ENCODE data around the gene FCHO2. TPM values are rescaled to one million over a fixed set of nuclear protein-coding genes. Genes with fewer than 3 reads are reported as not detected.

The FCHO2 gene
- total and polyA plus RNA-seq, 2 donors (not counting 3 experiments of a cell fraction or from before 2014, with no cell fraction given) = 12.0 to 25.2 TPM

DNA sequence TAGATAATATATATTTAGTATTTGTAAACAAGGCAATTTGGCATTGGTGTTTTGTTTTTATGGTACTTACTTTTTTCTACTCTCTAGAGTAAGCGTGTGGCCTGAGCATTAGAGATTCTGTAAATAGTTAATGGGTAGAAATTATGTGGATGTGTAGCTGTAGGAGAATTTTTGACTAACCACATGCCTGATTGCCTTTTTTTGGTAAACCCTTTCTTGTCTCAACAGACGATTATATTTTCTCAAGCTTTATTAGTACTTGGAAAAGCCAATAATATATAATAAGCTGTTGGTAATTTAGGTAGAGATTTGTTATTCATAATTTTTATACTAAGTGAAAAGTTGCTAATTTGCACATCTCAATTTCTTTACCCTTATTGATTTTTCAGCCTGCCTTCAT is 76.8 kb downstream of the FCHO2 start:
- intact Hi-C loops (cut with micrococcal nuclease) (no loop called here), dilution Hi-C loops (cut with MboI; ENCODE audit: extremely low pct_ligation_motif_present, low sequenced_read_pairs) (no loop called here)
- H3K9me1 ChIP-seq (replicated peaks; ENCODE audit: control insufficient read depth, extremely low read depth, insufficient read depth, low read length) = peaks cover 2% of the 10 kb centered on the region
- no peak for FAIRE-seq
- H3K27me3 ChIP-seq (ENCODE audit: control insufficient read depth in 2 of 2, insufficient read depth in 2 of 2, low read length in 2 of 2) = no peaks in the 10 kb centered on the region
- CTCF ChIA-PET = no interaction called here
- H3K4me1 ChIP-seq (ENCODE audit: control insufficient read depth, extremely low read depth, insufficient read depth, low read length) = peaks cover 16% of the 10 kb centered on the region
- no peaks in the 10 kb centered on the region for H3K9me3 ChIP-seq (replicated peaks; ENCODE audit: control insufficient read depth, insufficient read depth, low read length)
- H3K27ac ChIP-seq (ENCODE audit: insufficient read depth, low read depth, low read length) = no peak overlapping the region
- TF ChIP-seq GATA2 (IDR thresholded peaks at IDR 0.05; ENCODE audit: insufficient read depth, insufficient read length, low read depth, low read length) = no peak
- TF ChIP-seq POLR2A (IDR thresholded peaks at IDR 0.05; ENCODE audit: low read depth, low read length) = no peak
- no peak for TF ChIP-seq JUN (IDR thresholded peaks at IDR 0.05; ENCODE audit: borderline replicate concordance, insufficient read depth, insufficient read length, low read depth)
- TF ChIP-seq FOS (IDR thresholded peaks at IDR 0.05; ENCODE audit: borderline replicate concordance, insufficient read depth, low read length) = no peak
- TF ChIP-seq POLR2AphosphoS5 (IDR thresholded peaks at IDR 0.05; ENCODE audit: insufficient read depth, low read depth, low read length) = no peak
- TF ChIP-seq, protein P1, sequence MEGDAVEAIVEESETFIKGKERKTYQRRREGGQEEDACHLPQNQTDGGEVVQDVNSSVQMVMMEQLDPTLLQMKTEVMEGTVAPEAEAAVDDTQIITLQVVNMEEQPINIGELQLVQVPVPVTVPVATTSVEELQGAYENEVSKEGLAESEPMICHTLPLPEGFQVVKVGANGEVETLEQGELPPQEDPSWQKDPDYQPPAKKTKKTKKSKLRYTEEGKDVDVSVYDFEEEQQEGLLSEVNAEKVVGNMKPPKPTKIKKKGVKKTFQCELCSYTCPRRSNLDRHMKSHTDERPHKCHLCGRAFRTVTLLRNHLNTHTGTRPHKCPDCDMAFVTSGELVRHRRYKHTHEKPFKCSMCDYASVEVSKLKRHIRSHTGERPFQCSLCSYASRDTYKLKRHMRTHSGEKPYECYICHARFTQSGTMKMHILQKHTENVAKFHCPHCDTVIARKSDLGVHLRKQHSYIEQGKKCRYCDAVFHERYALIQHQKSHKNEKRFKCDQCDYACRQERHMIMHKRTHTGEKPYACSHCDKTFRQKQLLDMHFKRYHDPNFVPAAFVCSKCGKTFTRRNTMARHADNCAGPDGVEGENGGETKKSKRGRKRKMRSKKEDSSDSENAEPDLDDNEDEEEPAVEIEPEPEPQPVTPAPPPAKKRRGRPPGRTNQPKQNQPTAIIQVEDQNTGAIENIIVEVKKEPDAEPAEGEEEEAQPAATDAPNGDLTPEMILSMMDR (IDR thresholded peaks at IDR 0.05; ENCODE audit: extremely low read depth in 1 of 2, insufficient read depth in 1 of 2, low read depth in 1 of 2, low read length in 2 of 2) = no peak
- no peak for TF ChIP-seq EZH2 (IDR thresholded peaks at IDR 0.05; ENCODE audit: borderline replicate concordance, low read depth, low read length, severe bottlenecking)
- TF ChIP-seq, protein P2, sequence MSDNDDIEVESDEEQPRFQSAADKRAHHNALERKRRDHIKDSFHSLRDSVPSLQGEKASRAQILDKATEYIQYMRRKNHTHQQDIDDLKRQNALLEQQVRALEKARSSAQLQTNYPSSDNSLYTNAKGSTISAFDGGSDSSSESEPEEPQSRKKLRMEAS (IDR thresholded peaks at IDR 0.05; ENCODE audit: insufficient read depth, insufficient read length) = no peak
- no peaks in the 10 kb centered on the region for H3K36me3 ChIP-seq (ENCODE audit: control insufficient read depth in 2 of 2, extremely low read depth in 1 of 2, insufficient read depth in 2 of 2, low read length in 2 of 2)
- no peak overlapping the region for H3K4me3 ChIP-seq (replicated peaks in 1 of 3; ENCODE audit: insufficient read depth in 1 of 3, low read depth in 1 of 3, low read length in 3 of 3)
- no peaks in the 10 kb centered on the region for H3K79me2 ChIP-seq (ENCODE audit: control insufficient read depth, insufficient read depth, low read length)
- no peak overlapping the region for H3K4me2 ChIP-seq (ENCODE audit: insufficient read depth, low read length)
- no TSS peak for BruUV-seq (replicated peaks)
- DNase-seq (ENCODE audit: low read depth, low spot score) = no peak
- no peak overlapping the region for H3K9ac ChIP-seq (replicated peaks; ENCODE audit: extremely low read depth, insufficient read depth, low read length)
- no peaks in the 10 kb centered on the region for H4K20me1 ChIP-seq (replicated peaks; ENCODE audit: control insufficient read depth, extremely low read depth, insufficient read depth, low read length)
- no peak overlapping the region for H2AFZ ChIP-seq (ENCODE audit: low read depth, low read length)
- POLR2A ChIA-PET = no interaction called here
